IPS-NIHi11 (cell line): ENCODE data around the gene GJA3.

Experiments
- DNase-seq: peaks from one replicate; pipeline ENCODE4 v3.0.0; 2012; ENCODE audit warnings: mixed read lengths, low spot score

The GJA3 gene

GRCh38 chr13:20150561-20150960, 10.3 kb downstream of the GJA3 start:
- no peak for DNase-seq

GRCh38 chr13:20149762-20150161, 11.1 kb downstream of the GJA3 start:
- no peak for DNase-seq

GRCh38 chr13:20148501-20149183, 12.2 kb downstream of the GJA3 start:
- DNase-seq, result no peak

GRCh38 chr13:20146381-20146780, 14.5 kb downstream of the GJA3 start:
- no peak for DNase-seq

- DNase-seq, result no peak
Measured at GRCh38 chr13:20145521-20145920, 15.3 kb downstream of the GJA3 start.

- no peak for DNase-seq
Measured at GRCh38 chr13:20144141-20144850, 16.6 kb downstream of the GJA3 start.

GRCh38 chr13:20142927-20143480, 17.8 kb downstream of the GJA3 start:
- no peak for DNase-seq

- DNase-seq, result no peak
Measured at GRCh38 chr13:20142023-20142926, 18.6 kb downstream of the GJA3 start.

GRCh38 chr13:20141238-20142022, 19.4 kb downstream of the GJA3 start:
- no peak for DNase-seq

GRCh38 chr13:20140487-20140886, 20.4 kb downstream of the GJA3 start:
- no peak for DNase-seq

GRCh38 chr13:20137875-20138274, 23.0 kb downstream of the GJA3 start:
- DNase-seq, result no peak

GRCh38 chr13:20136781-20137703, 23.8 kb downstream of the GJA3 start:
- peak; percentile 78 for DNase-seq

GRCh38 chr13:20134732-20135131, 26.1 kb downstream of the GJA3 start:
- no peak for DNase-seq

GRCh38 chr13:20132052-20132634, 28.7 kb downstream of the GJA3 start:
- no peak for DNase-seq

GRCh38 chr13:20131057-20131832, 29.6 kb downstream of the GJA3 start:
- DNase-seq, result no peak

- DNase-seq, result no peak
Measured at GRCh38 chr13:20130652-20131051, 30.2 kb downstream of the GJA3 start.

GRCh38 chr13:20130012-20130411, 30.8 kb downstream of the GJA3 start:
- no peak for DNase-seq

- no peak for DNase-seq
Measured at GRCh38 chr13:20129076-20129475, 31.8 kb downstream of the GJA3 start.

GRCh38 chr13:20128459-20128931, 32.4 kb downstream of the GJA3 start:
- DNase-seq, result peak; percentile 51
